K562 (cell line): ENCODE results near the gene TMEM151A. TPM values are rescaled to one million over a fixed set of nuclear protein-coding genes. Genes with fewer than 3 reads are reported as not detected.
A peak's percentile ranks its signal among the peaks of the same experiment; 100 is the strongest.

Experiments
- AFF1 ChIP-seq, 2 experiments: fragments of 450-650 bp; IDR thresholded peaks; 2 replicates each; pipeline ENCODE4 v1.6.1; 2018; ENCODE audit warnings: mild to moderate bottlenecking in 2 of 2, low read depth in 1 of 2; ENCODE audit not compliant: partially characterized antibody in 2 of 2
- CTCF ChIP-seq, 3 experiments: IDR thresholded peaks in 2 of 3; conservative IDR thresholded peaks in 1 of 3; 2 replicates each; pipeline ENCODE4 v1.5.1; 2011 to 2012; ENCODE audit warnings: low read length in 3 of 3, mild to moderate bottlenecking in 3 of 3, control low read depth in 2 of 3, improper control_type of control experiment in 1 of 3, inconsistent platforms in 1 of 3, low read depth in 1 of 3, mixed read lengths in 1 of 3, moderate library complexity in 1 of 3; ENCODE audit not compliant: insufficient read depth in 2 of 3
- CUX1 ChIP-seq: fragments of 200-800 bp; sonication (Bioruptor generic); IDR thresholded peaks from 2 replicates; pipeline ENCODE4 v1.6.1; 2016; ENCODE audit warnings: missing genetic modification characterization, missing compliant biosample characterization
- HDGF ChIP-seq: fragments of 450-650 bp; IDR thresholded peaks from 2 replicates; pipeline ENCODE4 v1.6.1; 2016
- HNRNPK ChIP-seq: fragments of 200-400 bp; formaldehyde crosslinking; IDR thresholded peaks from one replicate; pipeline ENCODE4 v1.6.1; 2018; ENCODE audit warnings: mild to moderate bottlenecking, low read depth, low read length; ENCODE audit not compliant: poor library complexity, severe bottlenecking
- IRF9 ChIP-seq: fragments of 450-650 bp; IDR thresholded peaks from 2 replicates; pipeline ENCODE4 v1.6.1; 2016; ENCODE audit warnings: missing biosample characterization, missing genetic modification characterization
- PHF20 ChIP-seq: fragments of 450-650 bp; IDR thresholded peaks from 2 replicates; pipeline ENCODE4 v1.6.1; 2018; ENCODE audit not compliant: partially characterized antibody
- RB1 ChIP-seq: fragments of 450-650 bp; IDR thresholded peaks from 2 replicates; pipeline ENCODE4 v1.6.1; 2017; ENCODE audit warnings: low read depth, mild to moderate bottlenecking
- RBBP5 ChIP-seq: fragments of 200-600 bp; sonication (generic); IDR thresholded peaks from 2 replicates; pipeline ENCODE4 v1.6.1; 2012; ENCODE audit warnings: borderline replicate concordance, mild to moderate bottlenecking, low read length, control low read depth, inconsistent platforms; ENCODE audit not compliant: insufficient read depth, poor library complexity, severe bottlenecking
- SMAD3 ChIP-seq: fragments of 450-650 bp; formaldehyde crosslinking; conservative IDR thresholded peaks from 2 replicates; pipeline ENCODE4 v1.4.0; 2020; ENCODE audit warnings: mild to moderate bottlenecking
- SMC3 ChIP-seq: conservative IDR thresholded peaks from 2 replicates; pipeline ENCODE4 v1.6.1; 2011; ENCODE audit warnings: low read depth, low read length, improper control_type of control experiment; ENCODE audit not compliant: insufficient read depth
- ZFP1 ChIP-seq: fragments of 450-650 bp; formaldehyde crosslinking; IDR thresholded peaks from 2 replicates; pipeline ENCODE4 v1.4.0; 2020; ENCODE audit warnings: mild to moderate bottlenecking, mixed read lengths
- ZNF23 ChIP-seq: fragments of 250-450 bp; sonication (Bioruptor Pico); IDR thresholded peaks from 2 replicates; pipeline ENCODE4 v1.4.0; 2020; ENCODE audit warnings: mild to moderate bottlenecking
- polyA plus RNA-seq, 8 experiments: library from polyadenylated mRNA; depleted of rRNA in 4 of 8; stranded (reverse) in 5 of 8; unstranded in 3 of 8; fragments of >200 nt; fragmentation: Nextera tagmentation in 2 of 8; fragmentation: Illumina TruSeq in 1 of 8; extraction: Ambion mirVana in 2 of 8; extraction: Trizol in 1 of 8; gene quantifications; 2 replicates each; pipeline versions ENCODE4 v1.2.1 to v1.2.3, GENCODE V29; 2011 to 2014; ENCODE audit warnings: inconsistent platforms in 1 of 8, missing spikeins in 1 of 8
- total RNA-seq, 7 experiments: library from RNA; depleted of rRNA in 6 of 7; stranded (reverse); fragments of >200 nt in 6 of 7; fragmentation: Illumina TruSeq in 2 of 7; extraction: Trizol in 2 of 7; gene quantifications; 2 replicates each; pipeline versions ENCODE4 v1.2.1 to v1.2.3, GENCODE V29; 2011 to 2021; ENCODE audit warnings: low replicate concordance in 1 of 7

TMEM151A gene
- total and polyA plus RNA-seq, 9 of the 15 experiments (the other 6 are each of a cell fraction or from before 2014, with no cell fraction given) = not detected

- TF ChIP-seq AFF1 (IDR thresholded peaks at IDR 0.05; ENCODE audit: low read depth in 1 of 2, partially characterized antibody in 2 of 2) = no peak
- peak; percentile 76 for TF ChIP-seq RB1
- no peak for TF ChIP-seq IRF9 (tag)
- TF ChIP-seq SMAD3 = no peak
- TF ChIP-seq CTCF (IDR thresholded peaks at IDR 0.05 in 2 of 3, conservative IDR thresholded peaks at IDR 0.05 in 1 of 3; ENCODE audit: insufficient read depth in 2 of 3, low read depth in 1 of 3, low read length in 3 of 3) = peak; percentile 92 to 95 (median 94)
- TF ChIP-seq ZFP1 (CRISPR knock-in tag) = no peak
- no peak for TF ChIP-seq PHF20
- no peak for TF ChIP-seq HNRNPK
- no peak for TF ChIP-seq ZNF23 (CRISPR knock-in tag)
- TF ChIP-seq HDGF = no peak
- TF ChIP-seq RBBP5 = no peak
- no peak for TF ChIP-seq CUX1 (CRISPR knock-in tag)
- peak; percentile 93 for TF ChIP-seq SMC3
These were observed 36.8 kb downstream of the TMEM151A start (continued) for GRCh38 chr11:66328302-66329144.
